ENCODE results near the gene CXXC5. TPM values are rescaled to one million over a fixed set of nuclear protein-coding genes. Genes with fewer than 3 reads are reported as not detected.

The CXXC5 gene
- total RNA-seq, 1 experiment from 2014 or later, result 92.3 TPM

DNA sequence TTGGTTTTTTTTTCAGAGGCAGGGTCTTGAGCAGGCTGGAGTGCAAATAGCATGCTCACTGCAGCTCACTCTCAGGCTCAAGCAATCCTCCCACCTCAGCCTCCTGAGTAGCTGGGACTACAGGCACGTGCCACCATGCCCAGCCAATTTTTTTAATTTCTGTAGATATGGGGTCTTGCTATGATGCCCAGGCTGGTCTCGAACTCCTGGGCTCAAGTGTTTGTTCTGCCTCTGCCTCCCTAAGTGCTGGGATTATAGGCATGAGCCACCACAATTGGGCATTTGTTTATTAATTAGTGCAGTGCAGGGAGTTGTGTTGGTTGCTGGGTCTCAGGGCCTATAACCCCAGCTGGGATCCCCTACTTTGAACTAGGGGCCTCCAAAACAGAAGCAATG, 47.0 kb downstream of the CXXC5 start:
- POLR2A ChIA-PET, result no interaction called here
- intact Hi-C loops (cut with micrococcal nuclease; ENCODE audit: unreplicated experiment), result no loop called here
- BruUV-seq (replicated peaks), result no TSS peak
- CTCF ChIA-PET, result no interaction called here
- no peak overlapping the region for H3K4me3 ChIP-seq (ENCODE audit: low read depth, low read length)
- peaks cover 40% of the 10 kb centered on the region for H3K36me3 Mint-ChIP-seq (ENCODE audit: insufficient read depth, unreplicated experiment)
- no peaks in the 10 kb centered on the region for H3K27me3 Mint-ChIP-seq (ENCODE audit: insufficient read depth, unreplicated experiment)
- H3K4me1 ChIP-seq, result peaks cover 48% of the 10 kb centered on the region
- no peaks in the 10 kb centered on the region for H3K9me3 Mint-ChIP-seq (ENCODE audit: unreplicated experiment)
- H3K4me1 Mint-ChIP-seq (ENCODE audit: low read depth, unreplicated experiment), result peaks cover 17% of the 10 kb centered on the region
- no peak for DNase-seq
- H3K27ac Mint-ChIP-seq (ENCODE audit: unreplicated experiment), result peak overlapping the region; percentile 85
- TF ChIP-seq CTCF (IDR thresholded peaks at IDR 0.05; ENCODE audit: insufficient read depth in 1 of 2, low read depth in 1 of 2, low read length in 1 of 2, severe bottlenecking in 1 of 2, unreplicated experiment in 1 of 2), result no peak
- H3K27me3 ChIP-seq (replicated peaks; ENCODE audit: control insufficient read depth, insufficient read depth, low read length), result no peaks in the 10 kb centered on the region
- H3K4me3 Mint-ChIP-seq (ENCODE audit: unreplicated experiment), result no peak overlapping the region
- H3K36me3 ChIP-seq (ENCODE audit: control insufficient read depth, insufficient read depth, low read length), result no peaks in the 10 kb centered on the region
- H3K9me3 ChIP-seq, result no peaks in the 10 kb centered on the region

DNA sequence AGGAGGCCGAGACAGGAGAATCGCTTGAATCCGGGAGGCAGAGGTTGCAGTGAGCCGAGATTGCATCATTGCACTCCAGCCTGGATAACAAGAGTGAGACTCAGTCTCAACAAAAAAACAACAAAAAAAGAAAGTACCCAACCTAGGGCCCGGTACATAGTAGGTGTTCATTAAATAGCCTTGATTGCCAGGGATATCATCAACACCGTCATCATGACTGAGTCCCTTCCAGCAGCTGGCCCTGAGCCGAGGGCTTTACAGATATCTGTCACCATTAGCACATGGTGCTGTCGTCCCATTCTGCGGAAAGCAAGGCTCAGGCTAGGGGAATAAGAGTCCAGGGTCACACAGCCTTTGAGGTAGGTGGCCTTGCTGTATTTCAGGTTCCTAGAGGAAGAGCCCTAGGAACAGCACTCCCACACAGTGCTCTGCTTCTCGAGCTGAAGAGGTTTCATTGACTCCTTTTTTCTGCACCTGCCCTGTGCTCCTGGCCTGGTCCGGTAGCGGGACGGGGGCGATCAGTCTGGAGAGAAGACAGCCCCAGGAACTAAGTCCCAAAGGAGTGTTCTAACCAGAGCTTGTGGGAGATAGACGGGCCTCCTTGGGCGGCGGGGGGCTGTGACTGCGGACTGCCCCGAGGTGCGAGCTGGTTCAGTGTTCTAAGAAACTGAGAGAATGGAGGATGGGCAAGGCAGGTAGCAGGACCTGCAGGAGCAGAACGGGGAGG, 48.2 kb downstream of the CXXC5 start:
- peaks cover 39% of the 10 kb centered on the region for H3K36me3 Mint-ChIP-seq (ENCODE audit: insufficient read depth, unreplicated experiment)
- intact Hi-C loops (cut with micrococcal nuclease; ENCODE audit: unreplicated experiment), result no loop called here
- Histone ChIP-seq H3K9me3 (no peaks in the 10 kb centered on the region), H3K4me3 (ENCODE audit: low read depth, low read length) (peak overlapping the region; percentile 53), H3K27me3 (replicated peaks; ENCODE audit: control insufficient read depth, insufficient read depth, low read length) (no peaks in the 10 kb centered on the region), H3K36me3 (ENCODE audit: control insufficient read depth, insufficient read depth, low read length) (no peaks in the 10 kb centered on the region), H3K4me1 (peaks cover 57% of the 10 kb centered on the region)
- H3K4me1 Mint-ChIP-seq (ENCODE audit: low read depth, unreplicated experiment), result peaks cover 10% of the 10 kb centered on the region
- DNase-seq, result no peak
- ChIA-PET POLR2A (interaction anchor here (0.5 to 1.7 kb wide), 4 partner anchors 11 to 342 kb away, joined by 3 to 12 read pairs (median 4); partner anchors contain the start of gene CXXC5), CTCF (interaction anchor here (0.7 to 0.9 kb wide), 2 partner anchors 63 to 64 kb away, joined by 3 to 5 read pairs; no protein-coding TSS in a partner anchor)
- no peaks in the 10 kb centered on the region for H3K27me3 Mint-ChIP-seq (ENCODE audit: insufficient read depth, unreplicated experiment)
- no peaks in the 10 kb centered on the region for H3K9me3 Mint-ChIP-seq (ENCODE audit: unreplicated experiment)
- peak overlapping the region; percentile 85 for H3K27ac Mint-ChIP-seq (ENCODE audit: unreplicated experiment)
- no peak for TF ChIP-seq CTCF (IDR thresholded peaks at IDR 0.05; ENCODE audit: insufficient read depth in 1 of 2, low read depth in 1 of 2, low read length in 1 of 2, severe bottlenecking in 1 of 2, unreplicated experiment in 1 of 2)
- peak overlapping the region; percentile 73 for H3K4me3 Mint-ChIP-seq (ENCODE audit: unreplicated experiment)
- BruUV-seq (replicated peaks), result TSS peak; percentile 24

DNA sequence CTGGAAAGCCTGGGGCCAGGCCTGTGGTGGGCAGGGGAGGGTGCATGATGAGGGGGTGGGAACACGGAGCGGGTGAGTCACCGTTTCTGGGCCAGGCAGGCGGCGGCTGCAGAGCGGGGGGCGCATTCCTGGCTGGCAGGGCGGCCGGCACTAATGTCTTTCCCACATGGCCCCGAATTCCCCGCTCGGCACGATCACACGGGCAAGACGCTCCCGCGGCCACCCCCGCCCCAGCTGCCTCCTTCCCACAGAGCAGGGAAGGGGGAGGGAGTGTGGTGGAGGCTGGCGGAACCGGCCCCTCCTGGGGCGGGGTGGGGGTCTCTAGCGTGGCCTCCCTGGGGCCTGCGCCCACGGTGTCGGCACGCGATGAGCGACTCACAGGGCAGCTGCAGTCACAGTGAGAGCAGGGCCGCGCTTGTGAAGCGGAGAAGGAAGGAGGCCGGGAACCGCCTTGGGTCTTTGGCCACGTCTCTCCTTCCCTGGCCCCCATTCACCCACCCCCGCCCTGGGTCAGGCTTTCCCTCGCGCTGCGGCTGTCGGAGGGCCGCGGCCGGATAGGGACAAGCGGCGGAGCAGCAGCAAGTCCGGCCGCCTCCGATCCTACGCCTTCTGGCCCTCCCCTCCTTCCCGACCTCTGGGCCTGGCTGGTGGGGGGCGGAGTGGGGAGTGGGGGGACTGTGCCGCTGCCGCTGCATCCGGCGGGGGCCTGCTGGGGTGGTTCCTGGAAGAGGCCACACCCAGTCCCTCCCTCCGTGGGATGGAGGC, 48.9 kb downstream of the CXXC5 start:
- POLR2A ChIA-PET, result interaction anchor here (0.7 to 1.7 kb wide), 3 partner anchors 10 to 49 kb away, joined by 3 to 12 read pairs (median 4); partner anchors contain the start of gene CXXC5
- peak overlapping the region; percentile 85 for H3K27ac Mint-ChIP-seq (ENCODE audit: unreplicated experiment)
- DNase-seq, result peak; percentile 83 to 90
- H3K36me3 Mint-ChIP-seq (ENCODE audit: insufficient read depth, unreplicated experiment), result peaks cover 37% of the 10 kb centered on the region
- H3K9me3 Mint-ChIP-seq (ENCODE audit: unreplicated experiment), result no peaks in the 10 kb centered on the region
- no peaks in the 10 kb centered on the region for H3K27me3 Mint-ChIP-seq (ENCODE audit: insufficient read depth, unreplicated experiment)
- peak overlapping the region; percentile 73 for H3K4me3 Mint-ChIP-seq (ENCODE audit: unreplicated experiment)
- peak overlapping the region; percentile 53 for H3K4me3 ChIP-seq (ENCODE audit: low read depth, low read length)
- no peaks in the 10 kb centered on the region for H3K9me3 ChIP-seq
- CTCF ChIA-PET, result interaction anchor here (0.7 to 0.9 kb wide), 2 partner anchors 63 to 65 kb away, joined by 3 to 5 read pairs; no protein-coding TSS in a partner anchor
- H3K36me3 ChIP-seq (ENCODE audit: control insufficient read depth, insufficient read depth, low read length), result no peaks in the 10 kb centered on the region
- intact Hi-C loops (cut with micrococcal nuclease; ENCODE audit: unreplicated experiment), result loop anchor here (1.0 kb wide), 1 partner anchor 14 kb away; no protein-coding TSS in a partner anchor
- TF ChIP-seq CTCF (IDR thresholded peaks at IDR 0.05; ENCODE audit: insufficient read depth in 1 of 2, low read depth in 1 of 2, low read length in 1 of 2, severe bottlenecking in 1 of 2, unreplicated experiment in 1 of 2), result no peak
- TSS peak; percentile 23 for BruUV-seq (replicated peaks)
- no peaks in the 10 kb centered on the region for H3K27me3 ChIP-seq (replicated peaks; ENCODE audit: control insufficient read depth, insufficient read depth, low read length)
- peaks cover 64% of the 10 kb centered on the region for H3K4me1 ChIP-seq
- H3K4me1 Mint-ChIP-seq (ENCODE audit: low read depth, unreplicated experiment), result peaks cover 14% of the 10 kb centered on the region

Measured in Caco-2 (cell line).